Esophagus squamous epithelium (tissue), 4 donors: ENCODE data around the gene ZFYVE28.

Source experiments
- POLR2A ChIP-seq, 4 donors: fragments of 450-650 bp; IDR thresholded peaks; one replicate each; pipeline ENCODE4 v1.6.1; 2017; ENCODE audit warnings: antibody characterized with exemption in 4 of 4, mild to moderate bottlenecking in 4 of 4, moderate library complexity in 3 of 4
- TF ChIP-seq, protein P1 (sequence below), 6 experiments: fragments of 450-650 bp in 4 of 6; fragments of 200-600 bp in 2 of 6; sonication (generic) in 2 of 6; IDR thresholded peaks; one replicate each; pipeline ENCODE4 v1.5.1; 2016 to 2019; ENCODE audit warnings: antibody characterized with exemption in 6 of 6, mild to moderate bottlenecking in 4 of 6, moderate library complexity in 4 of 6

DNA sequence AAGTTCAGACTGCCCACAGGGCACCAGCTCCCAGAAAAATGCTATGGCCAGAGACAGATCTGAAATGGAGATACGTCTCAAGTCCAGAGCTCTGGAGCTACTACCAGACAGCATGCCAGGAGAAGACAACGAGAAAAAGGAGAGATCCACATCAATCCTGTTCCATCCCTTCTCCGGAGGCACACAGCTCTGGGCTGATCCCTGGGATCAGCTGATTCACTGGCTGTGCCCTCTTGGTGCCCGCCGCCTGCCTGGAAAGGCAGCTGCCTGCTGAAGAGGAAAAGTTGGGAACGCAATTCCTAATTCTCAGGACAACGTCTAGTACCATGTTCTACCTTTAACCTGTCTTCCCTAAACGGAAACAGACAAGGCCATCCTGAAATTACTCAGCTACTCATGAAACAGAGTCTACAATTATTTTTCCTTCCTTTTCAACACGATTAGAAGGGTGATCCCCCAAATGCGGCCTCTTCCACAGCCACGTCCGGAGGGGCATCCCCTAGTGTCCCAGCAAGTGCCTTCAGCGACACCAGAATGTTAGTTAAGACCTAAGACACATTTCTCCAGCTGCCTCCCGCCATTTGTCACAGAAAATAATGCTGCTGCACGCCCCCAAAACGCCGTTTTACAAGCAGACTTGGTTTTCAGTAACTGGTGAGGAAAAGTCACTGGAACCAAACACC lies 2.4 kb downstream of the ZFYVE28 start:
- TF ChIP-seq, protein P1, sequence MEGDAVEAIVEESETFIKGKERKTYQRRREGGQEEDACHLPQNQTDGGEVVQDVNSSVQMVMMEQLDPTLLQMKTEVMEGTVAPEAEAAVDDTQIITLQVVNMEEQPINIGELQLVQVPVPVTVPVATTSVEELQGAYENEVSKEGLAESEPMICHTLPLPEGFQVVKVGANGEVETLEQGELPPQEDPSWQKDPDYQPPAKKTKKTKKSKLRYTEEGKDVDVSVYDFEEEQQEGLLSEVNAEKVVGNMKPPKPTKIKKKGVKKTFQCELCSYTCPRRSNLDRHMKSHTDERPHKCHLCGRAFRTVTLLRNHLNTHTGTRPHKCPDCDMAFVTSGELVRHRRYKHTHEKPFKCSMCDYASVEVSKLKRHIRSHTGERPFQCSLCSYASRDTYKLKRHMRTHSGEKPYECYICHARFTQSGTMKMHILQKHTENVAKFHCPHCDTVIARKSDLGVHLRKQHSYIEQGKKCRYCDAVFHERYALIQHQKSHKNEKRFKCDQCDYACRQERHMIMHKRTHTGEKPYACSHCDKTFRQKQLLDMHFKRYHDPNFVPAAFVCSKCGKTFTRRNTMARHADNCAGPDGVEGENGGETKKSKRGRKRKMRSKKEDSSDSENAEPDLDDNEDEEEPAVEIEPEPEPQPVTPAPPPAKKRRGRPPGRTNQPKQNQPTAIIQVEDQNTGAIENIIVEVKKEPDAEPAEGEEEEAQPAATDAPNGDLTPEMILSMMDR (IDR thresholded peaks at IDR 0.05), result no peak
- TF ChIP-seq POLR2A (IDR thresholded peaks at IDR 0.05), result no peak
